ENCODE measurements around the gene LUC7L. TPM values are rescaled to one million over a fixed set of nuclear protein-coding genes. Genes with fewer than 3 reads are reported as not detected.
"Not testable (repeated sequence)": the region's sequence is repeated elsewhere in the genome, so short reads cannot be mapped to it uniquely, and the experiment has no call there.

Gene LUC7L
- total and polyA plus RNA-seq, 10 of the 15 experiments (the other 5 are each of a cell fraction or from before 2014, with no cell fraction given) = 2.3 to 59.6 (median 44.1) TPM

- TF ChIP-seq, protein P1, sequence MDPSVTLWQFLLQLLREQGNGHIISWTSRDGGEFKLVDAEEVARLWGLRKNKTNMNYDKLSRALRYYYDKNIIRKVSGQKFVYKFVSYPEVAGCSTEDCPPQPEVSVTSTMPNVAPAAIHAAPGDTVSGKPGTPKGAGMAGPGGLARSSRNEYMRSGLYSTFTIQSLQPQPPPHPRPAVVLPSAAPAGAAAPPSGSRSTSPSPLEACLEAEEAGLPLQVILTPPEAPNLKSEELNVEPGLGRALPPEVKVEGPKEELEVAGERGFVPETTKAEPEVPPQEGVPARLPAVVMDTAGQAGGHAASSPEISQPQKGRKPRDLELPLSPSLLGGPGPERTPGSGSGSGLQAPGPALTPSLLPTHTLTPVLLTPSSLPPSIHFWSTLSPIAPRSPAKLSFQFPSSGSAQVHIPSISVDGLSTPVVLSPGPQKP (IDR thresholded peaks at IDR 0.05; ENCODE audit: low read depth, low read length) = no peak
- TF ChIP-seq ESRRA (IDR thresholded peaks at IDR 0.05; ENCODE audit: low read length) = no peak
- no peak for TF ChIP-seq IRF4 (IDR thresholded peaks at IDR 0.05; ENCODE audit: low read depth, low read length)
- TF ChIP-seq SKIL (IDR thresholded peaks at IDR 0.05; ENCODE audit: low read depth, poor library complexity, severe bottlenecking) = no peak
Measured at GRCh38 chr16:154217-155030, 74.8 kb downstream of the LUC7L start (continued).

DNA sequence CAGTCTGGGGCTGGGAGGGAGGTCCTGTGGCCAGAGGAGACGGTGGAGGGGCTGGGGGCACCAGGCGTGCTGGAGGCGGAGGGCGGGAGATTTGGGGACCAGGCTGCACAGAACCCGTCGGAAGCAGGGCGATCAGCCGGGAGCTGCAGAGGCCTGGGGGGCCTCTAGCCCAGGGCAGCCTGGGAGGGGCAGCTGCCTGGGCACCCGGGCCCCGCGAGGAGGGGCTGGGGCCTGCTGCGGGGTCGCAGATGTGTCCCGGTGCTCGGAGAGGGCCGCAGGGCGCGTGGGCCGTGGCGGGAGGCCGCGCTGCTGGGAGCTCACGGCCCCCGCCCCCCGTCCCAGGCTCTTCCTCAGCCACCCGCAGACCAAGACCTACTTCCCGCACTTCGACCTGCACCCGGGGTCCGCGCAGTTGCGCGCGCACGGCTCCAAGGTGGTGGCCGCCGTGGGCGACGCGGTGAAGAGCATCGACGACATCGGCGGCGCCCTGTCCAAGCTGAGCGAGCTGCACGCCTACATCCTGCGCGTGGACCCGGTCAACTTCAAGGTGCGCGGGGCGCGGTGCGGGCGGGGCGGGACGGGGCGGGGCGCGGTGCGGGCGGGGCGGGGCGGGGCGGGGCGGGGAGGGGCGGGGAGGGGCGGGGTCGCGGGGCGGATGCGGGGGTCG, 75.6 kb downstream of the LUC7L start:
- H3K9me3 ChIP-seq (replicated peaks; ENCODE audit: control insufficient read depth, insufficient read depth, low read length); CTCF ChIA-PET; H3K36me3 ChIP-seq (ENCODE audit: control insufficient read depth in 2 of 2, insufficient read depth in 2 of 2, low read length in 1 of 2); H3K27ac ChIP-seq (ENCODE audit: control insufficient read depth, insufficient read depth); BruUV-seq (replicated peaks); FAIRE-seq; H3K4me3 ChIP-seq; in situ Hi-C loops (cut with MboI); SMC1A ChIA-PET (ENCODE audit: uncharacterized antibody, unreplicated experiment); H4K20me1 ChIP-seq (ENCODE audit: control insufficient read depth, insufficient read depth); RAD21 ChIA-PET (ENCODE audit: unreplicated experiment); H3K27me3 ChIP-seq (replicated peaks in 1 of 2; ENCODE audit: control insufficient read depth in 2 of 2, insufficient read depth in 2 of 2, low read length in 1 of 2); H3K4me1 ChIP-seq (ENCODE audit: control insufficient read depth, insufficient read depth, low read length); POLR2A ChIA-PET; H2AFZ ChIP-seq (ENCODE audit: control insufficient read depth, low read depth, low read length); H3K4me2 ChIP-seq (ENCODE audit: control insufficient read depth, insufficient read depth); DNase-seq (ENCODE audit: low read depth, low spot score); H3K9ac ChIP-seq (ENCODE audit: control insufficient read depth, insufficient read depth, low read length); intact Hi-C loops (cut with micrococcal nuclease; ENCODE audit: unreplicated experiment); H3K79me2 ChIP-seq (ENCODE audit: control insufficient read depth, insufficient read depth, low read length): not testable (repeated sequence)
- peak; percentile 16; the same call in 2 of the 3 replicates for ATAC-seq
- WGBS (ENCODE audit: insufficient coverage, insufficient replicate concordance, low lambda C conversion rate, missing lambda C conversion rate) = no CpG with 5 or more reads among the region's 74 CpGs

GRCh38 chr16:153129-153521, 76.1 kb downstream of the LUC7L start:
- DNase-seq (ENCODE audit: low read depth, low spot score); POLR2A ChIA-PET; H2AFZ ChIP-seq (ENCODE audit: control insufficient read depth, low read depth, low read length); H3K4me1 ChIP-seq (ENCODE audit: control insufficient read depth, insufficient read depth, low read length); H3K4me2 ChIP-seq (ENCODE audit: control insufficient read depth, insufficient read depth); H3K27me3 ChIP-seq (replicated peaks in 1 of 2; ENCODE audit: control insufficient read depth in 2 of 2, insufficient read depth in 2 of 2, low read length in 1 of 2); SMC1A ChIA-PET (ENCODE audit: uncharacterized antibody, unreplicated experiment); FAIRE-seq; H3K4me3 ChIP-seq; H3K27ac ChIP-seq (ENCODE audit: control insufficient read depth, insufficient read depth); H3K36me3 ChIP-seq (ENCODE audit: control insufficient read depth in 2 of 2, insufficient read depth in 2 of 2, low read length in 1 of 2); RAD21 ChIA-PET (ENCODE audit: unreplicated experiment); H3K9me3 ChIP-seq (replicated peaks; ENCODE audit: control insufficient read depth, insufficient read depth, low read length); H3K9ac ChIP-seq (ENCODE audit: control insufficient read depth, insufficient read depth, low read length); H3K79me2 ChIP-seq (ENCODE audit: control insufficient read depth, insufficient read depth, low read length); CTCF ChIA-PET; intact Hi-C loops (cut with micrococcal nuclease; ENCODE audit: unreplicated experiment); ATAC-seq; in situ Hi-C loops (cut with MboI); H4K20me1 ChIP-seq (ENCODE audit: control insufficient read depth, insufficient read depth); BruUV-seq (replicated peaks): not testable (repeated sequence)
- WGBS (ENCODE audit: insufficient coverage, insufficient replicate concordance, low lambda C conversion rate, missing lambda C conversion rate) = 60% methylated on average over 1 of the region's 6 CpGs
